ENCODE data around the gene CRACR2A.

Gene CRACR2A

GRCh38 chr12:3614806-3615466 lies 138.0 kb downstream of the CRACR2A start:
- DNase-seq, result no peak

- DNase-seq, result no peak
Measured at GRCh38 chr12:3613641-3614395, 139.1 kb downstream of the CRACR2A start.

GRCh38 chr12:3611860-3612703 lies 140.8 kb downstream of the CRACR2A start:
- DNase-seq, result no peak

- DNase-seq, result no peak
Measured at GRCh38 chr12:3607821-3608220, 145.1 kb downstream of the CRACR2A start.

- DNase-seq, result no peak
Measured at GRCh38 chr12:3607039-3607720, 145.7 kb downstream of the CRACR2A start.

GRCh38 chr12:3606128-3606527 lies 146.8 kb downstream of the CRACR2A start:
- DNase-seq, result no peak

GRCh38 chr12:3605692-3606091 lies 147.2 kb downstream of the CRACR2A start:
- no peak for DNase-seq

- DNase-seq, result no peak
Measured at GRCh38 chr12:3604748-3605586, 147.9 kb downstream of the CRACR2A start.

- no peak for DNase-seq
Measured at GRCh38 chr12:3604286-3604685, 148.6 kb downstream of the CRACR2A start.

- DNase-seq, result no peak
Measured at GRCh38 chr12:3603576-3603975, 149.3 kb downstream of the CRACR2A start.

GRCh38 chr12:3602488-3602887 lies 150.4 kb downstream of the CRACR2A start:
- no peak for DNase-seq

- DNase-seq, result no peak
Measured at GRCh38 chr12:3601461-3602150, 151.3 kb downstream of the CRACR2A start.

GRCh38 chr12:3600951-3601350 lies 152.0 kb downstream of the CRACR2A start:
- no peak for DNase-seq

- no peak for DNase-seq
Measured at GRCh38 chr12:3600039-3600720, 152.7 kb downstream of the CRACR2A start.

- no peak for DNase-seq
Measured at GRCh38 chr12:3598896-3599860, 153.7 kb downstream of the CRACR2A start.

- DNase-seq, result no peak
Measured at GRCh38 chr12:3597526-3598210, 155.2 kb downstream of the CRACR2A start.

- no peak for DNase-seq
Measured at GRCh38 chr12:3596703-3597415, 156.1 kb downstream of the CRACR2A start.

GRCh38 chr12:3595721-3596120 lies 157.2 kb downstream of the CRACR2A start:
- no peak for DNase-seq

All from T-helper 9 cell (primary cell).